Measurements from ENCODE around the gene UMAD1. TPM values are rescaled to one million over a fixed set of nuclear protein-coding genes. Genes with fewer than 3 reads are reported as not detected.

The UMAD1 gene
- total and polyA plus RNA-seq, 2 experiments from 2014 or later, result 8.4 to 12.4 TPM

DNA sequence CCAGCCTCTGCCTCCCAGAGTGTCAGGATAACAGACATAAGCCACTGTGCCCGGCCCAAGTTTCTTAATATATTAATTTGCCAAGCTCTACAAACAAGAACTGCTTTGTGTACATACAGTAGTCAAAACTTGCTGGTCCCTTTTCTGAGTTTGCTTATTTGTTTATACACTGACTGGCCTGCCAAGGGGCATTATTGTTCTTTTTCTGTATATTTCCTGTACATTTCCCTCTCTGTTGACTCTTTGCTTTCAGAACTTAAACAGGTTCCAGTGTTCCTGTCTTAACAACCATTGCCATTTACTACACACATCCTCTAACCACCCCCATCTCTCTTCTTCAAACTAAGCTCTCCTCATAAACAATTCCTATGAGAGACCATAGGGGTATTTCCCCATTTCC lies 139.3 kb downstream of the UMAD1 start (continued):
- TF ChIP-seq, protein P1, sequence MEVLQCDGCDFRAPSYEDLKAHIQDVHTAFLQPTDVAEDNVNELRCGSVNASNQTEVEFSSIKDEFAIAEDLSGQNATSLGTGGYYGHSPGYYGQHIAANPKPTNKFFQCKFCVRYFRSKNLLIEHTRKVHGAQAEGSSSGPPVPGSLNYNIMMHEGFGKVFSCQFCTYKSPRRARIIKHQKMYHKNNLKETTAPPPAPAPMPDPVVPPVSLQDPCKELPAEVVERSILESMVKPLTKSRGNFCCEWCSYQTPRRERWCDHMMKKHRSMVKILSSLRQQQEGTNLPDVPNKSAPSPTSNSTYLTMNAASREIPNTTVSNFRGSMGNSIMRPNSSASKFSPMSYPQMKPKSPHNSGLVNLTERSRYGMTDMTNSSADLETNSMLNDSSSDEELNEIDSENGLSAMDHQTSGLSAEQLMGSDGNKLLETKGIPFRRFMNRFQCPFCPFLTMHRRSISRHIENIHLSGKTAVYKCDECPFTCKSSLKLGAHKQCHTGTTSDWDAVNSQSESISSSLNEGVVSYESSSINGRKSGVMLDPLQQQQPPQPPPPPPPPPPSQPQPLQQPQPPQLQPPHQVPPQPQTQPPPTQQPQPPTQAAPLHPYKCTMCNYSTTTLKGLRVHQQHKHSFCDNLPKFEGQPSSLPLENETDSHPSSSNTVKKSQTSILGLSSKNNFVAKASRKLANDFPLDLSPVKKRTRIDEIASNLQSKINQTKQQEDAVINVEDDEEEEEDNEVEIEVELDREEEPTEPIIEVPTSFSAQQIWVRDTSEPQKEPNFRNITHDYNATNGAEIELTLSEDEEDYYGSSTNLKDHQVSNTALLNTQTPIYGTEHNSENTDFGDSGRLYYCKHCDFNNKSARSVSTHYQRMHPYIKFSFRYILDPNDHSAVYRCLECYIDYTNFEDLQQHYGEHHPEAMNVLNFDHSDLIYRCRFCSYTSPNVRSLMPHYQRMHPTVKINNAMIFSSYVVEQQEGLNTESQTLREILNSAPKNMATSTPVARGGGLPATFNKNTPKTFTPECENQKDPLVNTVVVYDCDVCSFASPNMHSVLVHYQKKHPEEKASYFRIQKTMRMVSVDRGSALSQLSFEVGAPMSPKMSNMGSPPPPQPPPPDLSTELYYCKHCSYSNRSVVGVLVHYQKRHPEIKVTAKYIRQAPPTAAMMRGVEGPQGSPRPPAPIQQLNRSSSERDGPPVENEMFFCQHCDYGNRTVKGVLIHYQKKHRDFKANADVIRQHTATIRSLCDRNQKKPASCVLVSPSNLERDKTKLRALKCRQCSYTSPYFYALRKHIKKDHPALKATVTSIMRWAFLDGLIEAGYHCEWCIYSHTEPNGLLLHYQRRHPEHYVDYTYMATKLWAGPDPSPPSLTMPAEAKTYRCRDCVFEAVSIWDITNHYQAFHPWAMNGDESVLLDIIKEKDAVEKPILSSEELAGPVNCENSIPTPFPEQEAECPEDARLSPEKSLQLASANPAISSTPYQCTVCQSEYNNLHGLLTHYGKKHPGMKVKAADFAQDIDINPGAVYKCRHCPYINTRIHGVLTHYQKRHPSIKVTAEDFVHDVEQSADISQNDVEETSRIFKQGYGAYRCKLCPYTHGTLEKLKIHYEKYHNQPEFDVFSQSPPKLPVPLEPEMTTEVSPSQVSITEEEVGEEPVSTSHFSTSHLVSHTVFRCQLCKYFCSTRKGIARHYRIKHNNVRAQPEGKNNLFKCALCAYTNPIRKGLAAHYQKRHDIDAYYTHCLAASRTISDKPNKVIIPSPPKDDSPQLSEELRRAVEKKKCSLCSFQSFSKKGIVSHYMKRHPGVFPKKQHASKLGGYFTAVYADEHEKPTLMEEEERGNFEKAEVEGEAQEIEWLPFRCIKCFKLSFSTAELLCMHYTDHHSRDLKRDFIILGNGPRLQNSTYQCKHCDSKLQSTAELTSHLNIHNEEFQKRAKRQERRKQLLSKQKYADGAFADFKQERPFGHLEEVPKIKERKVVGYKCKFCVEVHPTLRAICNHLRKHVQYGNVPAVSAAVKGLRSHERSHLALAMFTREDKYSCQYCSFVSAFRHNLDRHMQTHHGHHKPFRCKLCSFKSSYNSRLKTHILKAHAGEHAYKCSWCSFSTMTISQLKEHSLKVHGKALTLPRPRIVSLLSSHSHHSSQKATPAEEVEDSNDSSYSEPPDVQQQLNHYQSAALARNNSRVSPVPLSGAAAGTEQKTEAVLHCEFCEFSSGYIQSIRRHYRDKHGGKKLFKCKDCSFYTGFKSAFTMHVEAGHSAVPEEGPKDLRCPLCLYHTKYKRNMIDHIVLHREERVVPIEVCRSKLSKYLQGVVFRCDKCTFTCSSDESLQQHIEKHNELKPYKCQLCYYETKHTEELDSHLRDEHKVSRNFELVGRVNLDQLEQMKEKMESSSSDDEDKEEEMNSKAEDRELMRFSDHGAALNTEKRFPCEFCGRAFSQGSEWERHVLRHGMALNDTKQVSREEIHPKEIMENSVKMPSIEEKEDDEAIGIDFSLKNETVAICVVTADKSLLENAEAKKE (CRISPR knock-in tag; IDR thresholded peaks at IDR 0.05), result no peak
- TF ChIP-seq EZH2phosphoT487 (IDR thresholded peaks at IDR 0.05; ENCODE audit: unreplicated experiment) (no peak), POLR2AphosphoS5 (IDR thresholded peaks at IDR 0.05; ENCODE audit: low read depth) (no peak), ZNF331 (CRISPR knock-in tag; IDR thresholded peaks at IDR 0.05; ENCODE audit: low read depth) (no peak), ZNF114 (CRISPR knock-in tag; IDR thresholded peaks at IDR 0.05) (no peak), CREB1 (CRISPR knock-in tag; IDR thresholded peaks at IDR 0.05; ENCODE audit: low read depth) (no peak), NANOG (IDR thresholded peaks at IDR 0.05; ENCODE audit: borderline replicate concordance) (no peak)
- TF ChIP-seq, protein P2, sequence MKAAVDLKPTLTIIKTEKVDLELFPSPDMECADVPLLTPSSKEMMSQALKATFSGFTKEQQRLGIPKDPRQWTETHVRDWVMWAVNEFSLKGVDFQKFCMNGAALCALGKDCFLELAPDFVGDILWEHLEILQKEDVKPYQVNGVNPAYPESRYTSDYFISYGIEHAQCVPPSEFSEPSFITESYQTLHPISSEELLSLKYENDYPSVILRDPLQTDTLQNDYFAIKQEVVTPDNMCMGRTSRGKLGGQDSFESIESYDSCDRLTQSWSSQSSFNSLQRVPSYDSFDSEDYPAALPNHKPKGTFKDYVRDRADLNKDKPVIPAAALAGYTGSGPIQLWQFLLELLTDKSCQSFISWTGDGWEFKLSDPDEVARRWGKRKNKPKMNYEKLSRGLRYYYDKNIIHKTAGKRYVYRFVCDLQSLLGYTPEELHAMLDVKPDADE (IDR thresholded peaks at IDR 0.05), result no peak
- TF ChIP-seq, protein P3, sequence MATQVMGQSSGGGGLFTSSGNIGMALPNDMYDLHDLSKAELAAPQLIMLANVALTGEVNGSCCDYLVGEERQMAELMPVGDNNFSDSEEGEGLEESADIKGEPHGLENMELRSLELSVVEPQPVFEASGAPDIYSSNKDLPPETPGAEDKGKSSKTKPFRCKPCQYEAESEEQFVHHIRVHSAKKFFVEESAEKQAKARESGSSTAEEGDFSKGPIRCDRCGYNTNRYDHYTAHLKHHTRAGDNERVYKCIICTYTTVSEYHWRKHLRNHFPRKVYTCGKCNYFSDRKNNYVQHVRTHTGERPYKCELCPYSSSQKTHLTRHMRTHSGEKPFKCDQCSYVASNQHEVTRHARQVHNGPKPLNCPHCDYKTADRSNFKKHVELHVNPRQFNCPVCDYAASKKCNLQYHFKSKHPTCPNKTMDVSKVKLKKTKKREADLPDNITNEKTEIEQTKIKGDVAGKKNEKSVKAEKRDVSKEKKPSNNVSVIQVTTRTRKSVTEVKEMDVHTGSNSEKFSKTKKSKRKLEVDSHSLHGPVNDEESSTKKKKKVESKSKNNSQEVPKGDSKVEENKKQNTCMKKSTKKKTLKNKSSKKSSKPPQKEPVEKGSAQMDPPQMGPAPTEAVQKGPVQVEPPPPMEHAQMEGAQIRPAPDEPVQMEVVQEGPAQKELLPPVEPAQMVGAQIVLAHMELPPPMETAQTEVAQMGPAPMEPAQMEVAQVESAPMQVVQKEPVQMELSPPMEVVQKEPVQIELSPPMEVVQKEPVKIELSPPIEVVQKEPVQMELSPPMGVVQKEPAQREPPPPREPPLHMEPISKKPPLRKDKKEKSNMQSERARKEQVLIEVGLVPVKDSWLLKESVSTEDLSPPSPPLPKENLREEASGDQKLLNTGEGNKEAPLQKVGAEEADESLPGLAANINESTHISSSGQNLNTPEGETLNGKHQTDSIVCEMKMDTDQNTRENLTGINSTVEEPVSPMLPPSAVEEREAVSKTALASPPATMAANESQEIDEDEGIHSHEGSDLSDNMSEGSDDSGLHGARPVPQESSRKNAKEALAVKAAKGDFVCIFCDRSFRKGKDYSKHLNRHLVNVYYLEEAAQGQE (IDR thresholded peaks at IDR 0.05; ENCODE audit: unreplicated experiment), result no peak
